MM.1S (cell line): ENCODE measurements around the gene EMC7.

Experiments used
- EZH2 ChIP-seq: fragments of 300-600 bp; sonication (generic); optimal IDR thresholded peaks from 2 replicates; pipeline ENCODE3; 2017; ENCODE audit warnings: low read depth, mild to moderate bottlenecking, antibody characterized with exemption, low read length, mixed read lengths
- TF ChIP-seq, protein P1 (sequence below): fragments of 300-600 bp; sonication (generic); IDR thresholded peaks from 2 replicates; pipeline ENCODE4 v1.5.1; 2016; ENCODE audit warnings: antibody characterized with exemption, low read length, mixed read lengths

GRCh38 chr15:34102175-34102925, 688 bp upstream of the EMC7 start:
- TF ChIP-seq, protein P1, sequence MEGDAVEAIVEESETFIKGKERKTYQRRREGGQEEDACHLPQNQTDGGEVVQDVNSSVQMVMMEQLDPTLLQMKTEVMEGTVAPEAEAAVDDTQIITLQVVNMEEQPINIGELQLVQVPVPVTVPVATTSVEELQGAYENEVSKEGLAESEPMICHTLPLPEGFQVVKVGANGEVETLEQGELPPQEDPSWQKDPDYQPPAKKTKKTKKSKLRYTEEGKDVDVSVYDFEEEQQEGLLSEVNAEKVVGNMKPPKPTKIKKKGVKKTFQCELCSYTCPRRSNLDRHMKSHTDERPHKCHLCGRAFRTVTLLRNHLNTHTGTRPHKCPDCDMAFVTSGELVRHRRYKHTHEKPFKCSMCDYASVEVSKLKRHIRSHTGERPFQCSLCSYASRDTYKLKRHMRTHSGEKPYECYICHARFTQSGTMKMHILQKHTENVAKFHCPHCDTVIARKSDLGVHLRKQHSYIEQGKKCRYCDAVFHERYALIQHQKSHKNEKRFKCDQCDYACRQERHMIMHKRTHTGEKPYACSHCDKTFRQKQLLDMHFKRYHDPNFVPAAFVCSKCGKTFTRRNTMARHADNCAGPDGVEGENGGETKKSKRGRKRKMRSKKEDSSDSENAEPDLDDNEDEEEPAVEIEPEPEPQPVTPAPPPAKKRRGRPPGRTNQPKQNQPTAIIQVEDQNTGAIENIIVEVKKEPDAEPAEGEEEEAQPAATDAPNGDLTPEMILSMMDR, result no peak
- no peak for TF ChIP-seq EZH2
